AG09319 (cell line): ENCODE data around the gene TCF4.

Experiments
- DNase-seq: peaks from one replicate; pipeline ENCODE4 v3.0.0-alpha.2; 2010; ENCODE audit warnings: low read depth; ENCODE audit errors: extremely low read depth
- TF ChIP-seq, protein P1 (sequence below): IDR thresholded peaks from 2 replicates; pipeline ENCODE4 v1.5.1; 2011; ENCODE audit warnings: low read depth, mild to moderate bottlenecking, inconsistent platforms, low read length, moderate library complexity

The TCF4 gene

GRCh38 chr18:55404136-55404830 is 183.7 kb downstream of the TCF4 start:
- TF ChIP-seq, protein P1, sequence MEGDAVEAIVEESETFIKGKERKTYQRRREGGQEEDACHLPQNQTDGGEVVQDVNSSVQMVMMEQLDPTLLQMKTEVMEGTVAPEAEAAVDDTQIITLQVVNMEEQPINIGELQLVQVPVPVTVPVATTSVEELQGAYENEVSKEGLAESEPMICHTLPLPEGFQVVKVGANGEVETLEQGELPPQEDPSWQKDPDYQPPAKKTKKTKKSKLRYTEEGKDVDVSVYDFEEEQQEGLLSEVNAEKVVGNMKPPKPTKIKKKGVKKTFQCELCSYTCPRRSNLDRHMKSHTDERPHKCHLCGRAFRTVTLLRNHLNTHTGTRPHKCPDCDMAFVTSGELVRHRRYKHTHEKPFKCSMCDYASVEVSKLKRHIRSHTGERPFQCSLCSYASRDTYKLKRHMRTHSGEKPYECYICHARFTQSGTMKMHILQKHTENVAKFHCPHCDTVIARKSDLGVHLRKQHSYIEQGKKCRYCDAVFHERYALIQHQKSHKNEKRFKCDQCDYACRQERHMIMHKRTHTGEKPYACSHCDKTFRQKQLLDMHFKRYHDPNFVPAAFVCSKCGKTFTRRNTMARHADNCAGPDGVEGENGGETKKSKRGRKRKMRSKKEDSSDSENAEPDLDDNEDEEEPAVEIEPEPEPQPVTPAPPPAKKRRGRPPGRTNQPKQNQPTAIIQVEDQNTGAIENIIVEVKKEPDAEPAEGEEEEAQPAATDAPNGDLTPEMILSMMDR: no peak
- DNase-seq: no peak

DNA sequence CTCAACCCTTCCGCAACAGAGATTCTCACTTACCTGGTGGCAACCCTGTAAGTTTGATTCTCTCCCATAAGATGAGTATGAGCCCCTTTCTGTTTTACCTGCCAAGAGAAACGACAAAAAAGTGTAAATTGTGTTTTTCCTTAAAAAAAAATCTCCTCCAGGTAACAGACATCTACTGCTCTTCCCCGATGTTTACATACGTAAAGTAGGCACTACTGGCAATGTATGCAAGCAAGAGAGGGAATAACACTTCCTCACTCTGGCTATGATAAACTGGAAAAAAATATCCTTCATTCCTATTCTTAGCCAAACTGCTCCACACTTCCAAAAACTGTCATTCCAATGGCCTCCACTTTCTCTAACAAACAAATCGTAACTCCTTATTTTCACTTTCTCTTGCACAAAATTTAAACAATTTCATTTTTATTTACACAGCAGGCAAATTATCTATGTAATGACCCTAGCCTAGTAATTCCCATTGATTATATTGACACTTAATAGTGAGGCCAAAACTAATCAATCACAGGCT is 184.5 kb downstream of the TCF4 start:
- TF ChIP-seq, protein P1: no peak
- DNase-seq: no peak

GRCh38 chr18:55402731-55403405 is 185.1 kb downstream of the TCF4 start:
- TF ChIP-seq, protein P1: no peak
- no peak for DNase-seq

GRCh38 chr18:55401638-55402191 is 186.3 kb downstream of the TCF4 start:
- DNase-seq: no peak
- TF ChIP-seq, protein P1: no peak

- no peak for DNase-seq
- TF ChIP-seq, protein P1: no peak
Observed at GRCh38 chr18:55400590-55401541, 187.1 kb downstream of the TCF4 start.

- no peak for DNase-seq
- TF ChIP-seq, protein P1: no peak
Observed at GRCh38 chr18:55400081-55400480, 187.9 kb downstream of the TCF4 start.
